Measurements from ENCODE around the gene S100A7. TPM values are rescaled to one million over a fixed set of nuclear protein-coding genes. Genes with fewer than 3 reads are reported as not detected.

Gene S100A7
- total and polyA plus RNA-seq, 2 of the 4 experiments (the other 2 are of a cell fraction) = not detected

DNA sequence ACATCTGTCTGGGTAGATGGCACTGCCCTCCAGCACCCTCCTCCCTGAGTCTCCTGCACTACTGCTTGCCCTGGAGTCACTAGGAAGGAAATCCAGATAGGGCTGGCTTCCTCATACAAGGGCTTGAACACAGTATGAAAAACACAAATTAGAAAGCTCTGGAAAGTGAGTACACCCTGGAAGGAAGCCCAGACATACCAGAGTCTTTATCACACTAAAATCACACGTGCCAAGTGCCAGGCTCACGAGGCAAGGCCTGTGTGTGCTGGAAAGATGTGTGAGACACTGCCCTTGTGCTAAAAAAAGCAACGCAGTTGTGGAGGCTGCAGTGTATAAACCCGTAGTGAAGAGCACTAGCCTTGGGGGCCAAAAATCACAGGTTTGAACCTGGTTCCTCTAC is 28.3 kb upstream of the S100A7 start:
- no peaks in the 10 kb centered on the region for H3K79me1 ChIP-seq (ENCODE audit: low read depth in 1 of 2, low read length in 2 of 2)
- ChIA-PET CTCF (interaction anchor here (2.8 kb wide), 1 partner anchor 136 kb away, joined by 8 read pairs; no protein-coding TSS in a partner anchor), POLR2A (ENCODE audit: unreplicated experiment) (no interaction called here)
- peaks cover 8% of the 10 kb centered on the region; the same call in 1 of the 2 replicates for H3K9me1 ChIP-seq (ENCODE audit: insufficient read depth, low read length)
- in situ Hi-C loops (cut with MboI; ENCODE audit: low sequenced_read_pairs) (no loop called here), intact Hi-C loops (cut with micrococcal nuclease) (no loop called here), dilution Hi-C loops (cut with HindIII; ENCODE audit: low sequenced_read_pairs, unreplicated experiment) (no loop called here)
- H4K5ac ChIP-seq (ENCODE audit: low read depth, low read length) = no peak overlapping the region
- H4K8ac ChIP-seq (ENCODE audit: low read depth in 2 of 2, low read length in 2 of 2) = no peak overlapping the region
- no peak overlapping the region for H2BK20ac ChIP-seq (ENCODE audit: low read depth, low read length)
- H3K4me1 ChIP-seq (ENCODE audit: control insufficient read depth, insufficient read depth, low read length) = peaks cover 5% of the 10 kb centered on the region; the same call in 1 of the 2 replicates
- H3K27ac ChIP-seq (ENCODE audit: insufficient read depth, low read length) = no peak overlapping the region
- no peak overlapping the region for H3K14ac ChIP-seq (replicated peaks; ENCODE audit: low read depth, low read length)
- DNase-seq (no peak), ATAC-seq (ENCODE audit: low read depth) (no peak)
- no peak overlapping the region for H2BK5ac ChIP-seq (ENCODE audit: low read depth, low read length, poor library complexity, severe bottlenecking)
- no peak overlapping the region for H2BK120ac ChIP-seq (ENCODE audit: low read depth, low read length)
- H3K4me2 ChIP-seq (ENCODE audit: low read depth, low read length) = no peak overlapping the region
- peaks cover 22% of the 10 kb centered on the region for H3K27me3 ChIP-seq (ENCODE audit: control insufficient read depth, insufficient read depth, low read length)
- H3K18ac ChIP-seq (ENCODE audit: low read depth, low read length) = no peak overlapping the region
- no peaks in the 10 kb centered on the region for H3K9me3 ChIP-seq (ENCODE audit: control insufficient read depth, insufficient read depth, low read length)
- no peak overlapping the region for H3K4me3 ChIP-seq (ENCODE audit: insufficient read depth, low read depth, low read length)
- no peak overlapping the region for H3K9ac ChIP-seq (ENCODE audit: low read depth, low read length)
- BruUV-seq (replicated peaks) = no TSS peak
- H3K4ac ChIP-seq (ENCODE audit: low read depth, low read length) = no peak overlapping the region
- no peak overlapping the region for H2AFZ ChIP-seq (replicated peaks; ENCODE audit: low read length, poor library complexity)
- no peaks in the 10 kb centered on the region for H3K36me3 ChIP-seq (ENCODE audit: control insufficient read depth, insufficient read depth, low read length)
- no peak overlapping the region for H3K23ac ChIP-seq (ENCODE audit: low read depth, low read length)
- peaks cover 3% of the 10 kb centered on the region for H4K20me1 ChIP-seq (ENCODE audit: insufficient read depth, low read length)
- no peak overlapping the region for H3K56ac ChIP-seq (ENCODE audit: extremely low read depth, insufficient read depth, low read length)
- no peak overlapping the region for H2AK9ac ChIP-seq (replicated peaks; ENCODE audit: low read depth, low read length, poor library complexity)
- TF ChIP-seq CHD1 (IDR thresholded peaks at IDR 0.05; ENCODE audit: low read depth, low read length) (no peak), RFX5 (IDR thresholded peaks at IDR 0.05; ENCODE audit: low read depth, low read length) (no peak), SMC3 (IDR thresholded peaks at IDR 0.05; ENCODE audit: low read depth, low read length) (no peak), CEBPB (IDR thresholded peaks at IDR 0.05; ENCODE audit: low read depth, low read length) (no peak), MAFK (IDR thresholded peaks at IDR 0.05; ENCODE audit: low read depth, low read length) (no peak), MAZ (IDR thresholded peaks at IDR 0.05; ENCODE audit: borderline replicate concordance, low read depth, low read length) (no peak), POLR2A (IDR thresholded peaks at IDR 0.05; ENCODE audit: low read depth, low read length) (no peak), RCOR1 (IDR thresholded peaks at IDR 0.05; ENCODE audit: insufficient replicate concordance, low read length) (no peak), MXI1 (IDR thresholded peaks at IDR 0.05; ENCODE audit: borderline replicate concordance, low read depth, low read length) (no peak), FOS (IDR thresholded peaks at IDR 0.05; ENCODE audit: low read depth, low read length) (no peak)
- TF ChIP-seq, protein P1, sequence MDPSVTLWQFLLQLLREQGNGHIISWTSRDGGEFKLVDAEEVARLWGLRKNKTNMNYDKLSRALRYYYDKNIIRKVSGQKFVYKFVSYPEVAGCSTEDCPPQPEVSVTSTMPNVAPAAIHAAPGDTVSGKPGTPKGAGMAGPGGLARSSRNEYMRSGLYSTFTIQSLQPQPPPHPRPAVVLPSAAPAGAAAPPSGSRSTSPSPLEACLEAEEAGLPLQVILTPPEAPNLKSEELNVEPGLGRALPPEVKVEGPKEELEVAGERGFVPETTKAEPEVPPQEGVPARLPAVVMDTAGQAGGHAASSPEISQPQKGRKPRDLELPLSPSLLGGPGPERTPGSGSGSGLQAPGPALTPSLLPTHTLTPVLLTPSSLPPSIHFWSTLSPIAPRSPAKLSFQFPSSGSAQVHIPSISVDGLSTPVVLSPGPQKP (IDR thresholded peaks at IDR 0.05; ENCODE audit: borderline replicate concordance, low read depth, low read length) = no peak
- TF ChIP-seq, protein P2, sequence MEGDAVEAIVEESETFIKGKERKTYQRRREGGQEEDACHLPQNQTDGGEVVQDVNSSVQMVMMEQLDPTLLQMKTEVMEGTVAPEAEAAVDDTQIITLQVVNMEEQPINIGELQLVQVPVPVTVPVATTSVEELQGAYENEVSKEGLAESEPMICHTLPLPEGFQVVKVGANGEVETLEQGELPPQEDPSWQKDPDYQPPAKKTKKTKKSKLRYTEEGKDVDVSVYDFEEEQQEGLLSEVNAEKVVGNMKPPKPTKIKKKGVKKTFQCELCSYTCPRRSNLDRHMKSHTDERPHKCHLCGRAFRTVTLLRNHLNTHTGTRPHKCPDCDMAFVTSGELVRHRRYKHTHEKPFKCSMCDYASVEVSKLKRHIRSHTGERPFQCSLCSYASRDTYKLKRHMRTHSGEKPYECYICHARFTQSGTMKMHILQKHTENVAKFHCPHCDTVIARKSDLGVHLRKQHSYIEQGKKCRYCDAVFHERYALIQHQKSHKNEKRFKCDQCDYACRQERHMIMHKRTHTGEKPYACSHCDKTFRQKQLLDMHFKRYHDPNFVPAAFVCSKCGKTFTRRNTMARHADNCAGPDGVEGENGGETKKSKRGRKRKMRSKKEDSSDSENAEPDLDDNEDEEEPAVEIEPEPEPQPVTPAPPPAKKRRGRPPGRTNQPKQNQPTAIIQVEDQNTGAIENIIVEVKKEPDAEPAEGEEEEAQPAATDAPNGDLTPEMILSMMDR (conservative IDR thresholded peaks at IDR 0.05; ENCODE audit: low read depth, low read length) = no peak
- TF ChIP-seq, protein P3, sequence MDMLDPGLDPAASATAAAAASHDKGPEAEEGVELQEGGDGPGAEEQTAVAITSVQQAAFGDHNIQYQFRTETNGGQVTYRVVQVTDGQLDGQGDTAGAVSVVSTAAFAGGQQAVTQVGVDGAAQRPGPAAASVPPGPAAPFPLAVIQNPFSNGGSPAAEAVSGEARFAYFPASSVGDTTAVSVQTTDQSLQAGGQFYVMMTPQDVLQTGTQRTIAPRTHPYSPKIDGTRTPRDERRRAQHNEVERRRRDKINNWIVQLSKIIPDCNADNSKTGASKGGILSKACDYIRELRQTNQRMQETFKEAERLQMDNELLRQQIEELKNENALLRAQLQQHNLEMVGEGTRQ (IDR thresholded peaks at IDR 0.05; ENCODE audit: low read depth, low read length) = no peak
- H4K91ac ChIP-seq (ENCODE audit: insufficient read depth, low read depth, low read length) = no peak overlapping the region
- WGBS, 2 experiments (ENCODE audit: extremely low coverage in 2 of 2, insufficient read length in 1 of 2) = no CpG with 5 or more reads among the region's 4 CpGs
- no peak overlapping the region for H2AK5ac ChIP-seq (ENCODE audit: low read depth, low read length)
- no peak overlapping the region for H2BK15ac ChIP-seq (ENCODE audit: low read depth, low read length)

Data from IMR-90 (cell line).